ENCODE measurements around the gene REPIN1. TPM values are rescaled to one million over a fixed set of nuclear protein-coding genes. Genes with fewer than 3 reads are reported as not detected.

The REPIN1 gene
- total and polyA plus RNA-seq, 2 donors (not counting 1 experiment from before 2014, with no cell fraction given) = 165 to 190 TPM

DNA sequence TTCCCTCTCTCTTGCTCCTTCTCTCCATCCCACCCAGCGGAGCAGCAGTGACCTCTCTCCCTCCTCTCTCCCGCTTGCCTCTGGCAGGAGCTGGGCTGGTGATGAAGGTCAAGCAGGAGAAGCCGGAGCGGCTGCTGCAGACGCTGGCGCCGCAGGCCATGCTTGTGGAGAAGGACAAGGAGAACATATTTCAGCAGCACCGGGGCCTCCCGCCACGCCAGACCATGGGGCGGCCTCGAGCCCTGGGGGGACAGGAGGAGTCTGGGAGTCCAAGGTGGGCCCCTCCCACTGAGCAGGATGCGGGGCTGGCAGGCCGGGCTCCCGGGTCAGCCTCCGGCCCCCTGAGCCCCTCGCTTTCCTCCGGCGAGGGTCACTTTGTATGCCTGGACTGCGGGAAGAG lies 27.8 kb downstream of the REPIN1 start:
- Mint-ChIP-seq H3K4me1 (peaks cover 8% of the 10 kb centered on the region), H3K4me3 (no peak overlapping the region), H3K9me3 (ENCODE audit: insufficient read depth) (no peaks in the 10 kb centered on the region), H3K27me3 (no peaks in the 10 kb centered on the region), H3K27ac (no peak overlapping the region)
- Histone ChIP-seq H3K36me3 (replicated peaks in 1 of 2; ENCODE audit: control extremely low read depth in 1 of 2, control insufficient read depth in 1 of 2, extremely low read depth in 1 of 2, insufficient read depth in 2 of 2, low read length in 1 of 2) (peaks cover 0 to 7% of the 10 kb centered on the region in 2 experiments), H2AFZ (ENCODE audit: insufficient read depth, low read depth, low read length, poor library complexity, severe bottlenecking) (no peak overlapping the region), H4K20me1 (ENCODE audit: control insufficient read depth, insufficient read depth, low read length, poor library complexity, severe bottlenecking) (no peaks in the 10 kb centered on the region), H3K4me2 (replicated peaks; ENCODE audit: low read depth, low read length, poor library complexity, severe bottlenecking) (no peak overlapping the region), H3K4me3 (ENCODE audit: control extremely low read depth in 1 of 5, extremely low read depth in 1 of 5, insufficient read depth in 1 of 5, low read depth in 2 of 5, low read length in 4 of 5) (no peak overlapping the region), H3K9ac (ENCODE audit: low read length) (no peak overlapping the region), H3K4me1 (ENCODE audit: control insufficient read depth in 2 of 2, insufficient read depth in 2 of 2, low read length in 2 of 2) (no peaks in the 10 kb centered on the region), H3K9me3 (ENCODE audit: control extremely low read depth in 1 of 3, control insufficient read depth in 2 of 3, insufficient read depth in 1 of 3, low read length in 2 of 3) (no peaks in the 10 kb centered on the region), H3K27me3 (replicated peaks in 1 of 4; ENCODE audit: control extremely low read depth in 1 of 4, control insufficient read depth in 3 of 4, insufficient read depth in 4 of 4, low read length in 3 of 4) (no peaks in the 10 kb centered on the region), H3K79me2 (ENCODE audit: control insufficient read depth, insufficient read depth, low read length) (peaks cover 4% of the 10 kb centered on the region), H3K27ac (ENCODE audit: low read length in 2 of 2) (no peak overlapping the region)
- ChIA-PET CTCF (no interaction called here), POLR2A (no interaction called here)
- ATAC-seq (ENCODE audit: low read depth) (no peak), DNase-seq (no peak)
- 98% methylated on average over 18 of the region's 20 CpGs for WGBS (ENCODE audit: insufficient coverage)
- TF ChIP-seq EZH2 (IDR thresholded peaks at IDR 0.05; ENCODE audit: borderline replicate concordance, insufficient read depth, low read depth, low read length, poor library complexity, severe bottlenecking) (no peak), CTCF (IDR thresholded peaks at IDR 0.05) (no peak)
- intact Hi-C loops (cut with micrococcal nuclease) = no loop called here

GRCh38 chr7:150396851-150397260 lies 28.2 kb downstream of the REPIN1 start:
- CTCF ChIA-PET = no interaction called here
- ATAC-seq (ENCODE audit: low read depth) (no peak), DNase-seq (no peak)
- no peak overlapping the region for H3K9ac ChIP-seq (ENCODE audit: low read length)
- no peak overlapping the region for H3K4me2 ChIP-seq (replicated peaks; ENCODE audit: low read depth, low read length, poor library complexity, severe bottlenecking)
- no peak overlapping the region for H2AFZ ChIP-seq (ENCODE audit: insufficient read depth, low read depth, low read length, poor library complexity, severe bottlenecking)
- Mint-ChIP-seq H3K4me3 (no peak overlapping the region), H3K9me3 (ENCODE audit: insufficient read depth) (no peaks in the 10 kb centered on the region), H3K27me3 (no peaks in the 10 kb centered on the region), H3K4me1 (peaks cover 9% of the 10 kb centered on the region), H3K27ac (no peak overlapping the region)
- H3K79me2 ChIP-seq (ENCODE audit: control insufficient read depth, insufficient read depth, low read length) = peaks cover 4% of the 10 kb centered on the region
- intact Hi-C loops (cut with micrococcal nuclease) = no loop called here
- 99% methylated on average over 46 of the region's 48 CpGs for WGBS (ENCODE audit: insufficient coverage)
- peaks cover 0 to 7% of the 10 kb centered on the region in 2 experiments for H3K36me3 ChIP-seq (replicated peaks in 1 of 2; ENCODE audit: control extremely low read depth in 1 of 2, control insufficient read depth in 1 of 2, extremely low read depth in 1 of 2, insufficient read depth in 2 of 2, low read length in 1 of 2)
- H3K4me1 ChIP-seq (ENCODE audit: control insufficient read depth in 2 of 2, insufficient read depth in 2 of 2, low read length in 2 of 2) = no peaks in the 10 kb centered on the region
- no peaks in the 10 kb centered on the region for H4K20me1 ChIP-seq (ENCODE audit: control insufficient read depth, insufficient read depth, low read length, poor library complexity, severe bottlenecking)
- no peak overlapping the region for H3K27ac ChIP-seq (ENCODE audit: low read length in 2 of 2)
- no peak overlapping the region for H3K4me3 ChIP-seq (ENCODE audit: control extremely low read depth in 1 of 5, extremely low read depth in 1 of 5, insufficient read depth in 1 of 5, low read depth in 2 of 5, low read length in 4 of 5)
- no peak for TF ChIP-seq EZH2 (IDR thresholded peaks at IDR 0.05; ENCODE audit: borderline replicate concordance, insufficient read depth, low read depth, low read length, poor library complexity, severe bottlenecking)
- no peak for TF ChIP-seq CTCF (IDR thresholded peaks at IDR 0.05)
- no peaks in the 10 kb centered on the region for H3K27me3 ChIP-seq (replicated peaks in 1 of 4; ENCODE audit: control extremely low read depth in 1 of 4, control insufficient read depth in 3 of 4, insufficient read depth in 4 of 4, low read length in 3 of 4)
- H3K9me3 ChIP-seq (ENCODE audit: control extremely low read depth in 1 of 3, control insufficient read depth in 2 of 3, insufficient read depth in 1 of 3, low read length in 2 of 3) = no peaks in the 10 kb centered on the region
- POLR2A ChIA-PET = no interaction called here
